Activated CD8-positive, alpha-beta memory T cell treated with anti-CD3 and anti-CD28 coated beads, Interleukin-2, amount 10 ng/mL, durations not matched to agents 7 days and 5 days (primary cell): ENCODE data around the gene NFIL3. TPM values are rescaled to one million over a fixed set of nuclear protein-coding genes. Genes with fewer than 3 reads are reported as not detected.
"Not testable (repeated sequence)": the region's sequence is repeated elsewhere in the genome, so short reads cannot be mapped to it uniquely, and the experiment has no call there.

Experiments used
- ATAC-seq: fragments of 150-1000 bp; cut with Tn5 transposase; one replicate; pipeline ENCODE4 v1.10.0; 2021; ENCODE audit warnings: moderate library complexity
- CTCF ChIA-PET: fragments of 350-600 bp; sonication (Branson Sonifier 250); formaldehyde crosslinking; loops from one replicate; lab custom pipeline; 2021; ENCODE audit warnings: antibody characterized with exemption; lab: Charles Lee
- DNase-seq: peaks from one replicate; pipeline ENCODE4 v3.0.0-alpha.2; 2020
- H3K27ac Mint-ChIP-seq: one replicate; pipeline ENCODE4 v1.8.0; 2021; ENCODE audit warnings: mild to moderate bottlenecking, mixed read lengths
- H3K27me3 Mint-ChIP-seq: one replicate; pipeline ENCODE4 v1.8.0; 2021; ENCODE audit warnings: mixed read lengths
- H3K36me3 Mint-ChIP-seq: one replicate; pipeline ENCODE4 v1.8.0; 2021; ENCODE audit warnings: mild to moderate bottlenecking, mixed read lengths
- H3K4me1 Mint-ChIP-seq: one replicate; pipeline ENCODE4 v1.8.0; 2021; ENCODE audit warnings: mixed read lengths
- H3K4me3 Mint-ChIP-seq: one replicate; pipeline ENCODE4 v1.8.0; 2021; ENCODE audit warnings: mild to moderate bottlenecking, moderate library complexity, mixed read lengths
- H3K9me3 Mint-ChIP-seq: one replicate; pipeline ENCODE4 v1.8.0; 2022; ENCODE audit warnings: low read depth, mixed read lengths
- total RNA-seq, 2 experiments: library from RNA; stranded (reverse); gene quantifications; one replicate each; pipeline ENCODE4 v1.2.3, GENCODE V29; 2021

Gene NFIL3
- total RNA-seq, 2 experiments from 2014 or later = 71.1 to 87.3 TPM

DNA sequence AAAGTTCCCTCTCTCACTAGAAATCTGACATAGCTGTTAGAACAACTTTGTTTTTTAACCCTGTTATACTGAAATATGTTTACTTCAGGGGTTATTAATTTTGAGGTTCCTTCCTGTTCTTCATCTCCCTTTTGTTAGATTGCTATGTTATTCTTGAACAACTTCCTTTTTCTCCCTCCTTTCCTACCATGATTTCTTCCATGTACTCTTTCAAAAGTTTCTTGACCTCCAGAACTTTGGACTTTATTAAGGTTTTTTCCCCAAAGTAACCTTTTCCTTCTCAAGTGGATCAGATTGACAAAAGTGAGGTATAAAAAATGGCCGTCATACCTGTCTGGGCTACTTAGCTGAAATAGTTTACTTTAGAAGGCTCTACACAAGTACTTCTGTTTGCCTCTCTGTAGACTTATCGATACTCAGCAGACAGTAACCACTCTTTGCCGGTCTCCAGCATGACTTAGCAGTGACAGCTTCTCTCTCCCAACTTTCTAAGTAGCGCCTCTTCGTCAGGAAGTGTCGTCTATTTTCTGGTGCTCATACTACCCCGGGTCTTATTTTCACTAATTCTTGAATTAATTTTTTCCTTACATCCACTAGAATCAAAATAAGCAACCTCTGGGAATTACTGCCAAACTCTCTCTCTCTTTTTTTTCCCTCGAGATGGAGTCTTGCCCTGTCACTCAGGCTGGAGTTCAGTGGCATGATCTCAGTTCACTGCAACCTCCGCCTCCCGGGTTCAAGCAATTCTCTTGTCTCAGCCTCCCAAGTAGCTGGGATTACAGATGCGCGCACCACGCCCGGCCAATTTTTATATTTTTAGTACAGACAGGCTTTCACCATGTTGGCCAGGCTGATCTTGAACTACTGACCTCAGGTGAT is 19.7 kb downstream of the NFIL3 start:
- DNase-seq = no peak
- CTCF ChIA-PET = interaction anchor here (0.8 kb wide), 1 partner anchor 89 kb away, joined by 3 read pairs; no protein-coding TSS in a partner anchor
- H3K27ac Mint-ChIP-seq = peak overlapping the region; percentile 12
- H3K27me3 Mint-ChIP-seq = no peaks in the 10 kb centered on the region
- H3K36me3 Mint-ChIP-seq = peaks cover 30% of the 10 kb centered on the region
- H3K4me3 Mint-ChIP-seq = no peak overlapping the region
- no peak for ATAC-seq
- H3K9me3 Mint-ChIP-seq = no peaks in the 10 kb centered on the region
- peaks cover 26% of the 10 kb centered on the region for H3K4me1 Mint-ChIP-seq

DNA sequence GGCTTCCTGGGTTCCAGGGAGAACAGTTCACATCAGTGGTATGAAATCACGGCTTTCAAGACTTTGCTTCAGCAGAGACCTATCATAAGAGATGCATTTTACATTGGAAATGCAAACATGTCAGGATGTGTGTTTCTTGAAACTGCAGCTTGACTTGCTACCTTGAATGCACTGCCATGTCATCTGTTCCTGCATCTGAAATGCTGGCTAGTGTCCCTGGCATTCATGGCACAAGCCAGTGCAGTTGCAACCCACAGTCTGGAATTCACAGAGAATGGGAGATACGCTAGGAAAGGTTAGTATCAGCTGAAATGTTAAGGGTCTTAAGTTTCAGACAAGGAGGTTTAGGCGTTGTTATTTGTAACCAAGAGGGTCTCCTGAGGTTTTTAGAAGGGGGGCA is 24.7 kb downstream of the NFIL3 start:
- no peaks in the 10 kb centered on the region for H3K27me3 Mint-ChIP-seq
- no peak overlapping the region for H3K4me3 Mint-ChIP-seq
- DNase-seq (no peak), ATAC-seq (no peak)
- CTCF ChIA-PET = interaction anchor here (1.3 to 5.1 kb wide), 3 partner anchors 13 to 26 kb away, joined by 3 to 29 read pairs (median 3); partner anchors contain the start of gene NFIL3
- H3K36me3 Mint-ChIP-seq = no peaks in the 10 kb centered on the region
- no peaks in the 10 kb centered on the region for H3K9me3 Mint-ChIP-seq
- no peak overlapping the region for H3K27ac Mint-ChIP-seq
- peaks cover 35% of the 10 kb centered on the region for H3K4me1 Mint-ChIP-seq

DNA sequence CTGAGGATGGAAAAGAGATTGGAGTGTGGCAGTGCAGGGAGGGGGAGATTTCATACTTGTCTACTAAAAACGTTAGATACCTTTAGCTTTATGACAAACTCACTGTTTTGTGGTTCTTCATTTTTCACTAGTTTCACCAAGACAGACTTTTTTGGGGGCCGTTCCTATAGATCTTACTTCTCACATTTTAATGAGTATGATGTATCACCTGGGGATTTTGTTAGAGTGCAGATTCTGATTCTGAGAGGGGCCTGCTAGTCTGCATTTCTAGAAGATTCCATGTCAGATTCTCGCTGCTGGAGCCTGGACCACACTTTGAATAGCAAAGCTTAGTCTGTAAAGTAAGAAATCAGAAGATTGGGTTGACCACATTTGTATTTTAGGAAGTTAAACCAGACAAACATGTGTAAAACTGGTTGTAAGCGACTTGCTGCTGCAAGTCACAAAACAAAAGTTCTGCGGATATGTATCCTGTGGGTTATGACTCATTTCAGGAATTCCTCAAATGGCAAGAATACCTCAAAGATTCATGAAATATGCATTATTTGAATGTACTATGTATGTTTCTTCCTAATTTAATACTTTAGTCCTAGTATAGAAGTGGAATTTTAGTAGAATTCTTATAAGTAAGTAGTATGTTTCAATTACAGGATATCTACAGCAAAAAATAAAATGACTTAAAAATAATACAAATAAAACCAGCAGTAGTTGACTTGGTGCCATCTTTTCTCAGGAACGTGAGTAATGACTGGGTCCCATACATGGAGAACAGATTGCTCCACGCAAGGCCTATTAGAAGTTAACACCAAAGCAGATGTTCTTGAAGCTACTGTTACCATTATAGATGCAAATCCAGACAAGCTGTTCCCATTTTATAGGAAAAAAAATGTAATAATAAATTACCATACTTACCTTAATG is 27.8 kb downstream of the NFIL3 start:
- Mint-ChIP-seq H3K4me1 (peaks cover 26% of the 10 kb centered on the region), H3K27me3 (no peaks in the 10 kb centered on the region), H3K9me3 (no peaks in the 10 kb centered on the region), H3K4me3 (peak overlapping the region; percentile 56), H3K27ac (peak overlapping the region; percentile 85), H3K36me3 (peaks cover 3% of the 10 kb centered on the region)
- peak; percentile 81 for ATAC-seq
- CTCF ChIA-PET = interaction anchor here (1.4 to 5.1 kb wide), 3 partner anchors 29 to 37 kb away, joined by 3 to 29 read pairs (median 6); partner anchors contain the start of gene NFIL3
- DNase-seq = peak; percentile 53

DNA sequence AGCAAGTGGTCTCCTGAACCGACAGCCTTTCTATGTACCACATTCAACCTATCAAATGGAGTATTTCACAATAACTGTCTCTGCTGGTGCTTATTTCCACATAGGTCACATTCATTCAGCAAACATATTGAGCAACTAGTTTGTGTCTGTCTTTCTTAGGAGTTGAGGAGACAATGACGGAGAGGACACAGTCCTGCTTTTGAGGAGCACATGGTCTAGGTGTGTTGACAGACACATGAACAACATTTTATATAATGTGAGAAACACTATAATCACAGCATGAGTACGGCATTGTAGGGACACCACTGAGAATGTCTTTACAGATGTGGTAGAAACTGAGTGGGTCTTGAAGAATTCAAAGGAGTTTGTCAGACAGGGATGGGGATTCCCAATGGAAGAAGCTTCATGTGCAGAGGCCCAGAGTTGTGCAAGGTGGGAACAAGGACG is 28.5 kb downstream of the NFIL3 start:
- Mint-ChIP-seq H3K27ac (peak overlapping the region; percentile 85), H3K27me3 (no peaks in the 10 kb centered on the region), H3K9me3 (no peaks in the 10 kb centered on the region), H3K36me3 (peaks cover 3% of the 10 kb centered on the region), H3K4me1 (peaks cover 26% of the 10 kb centered on the region), H3K4me3 (peak overlapping the region; percentile 56)
- ATAC-seq (peak; percentile 14), DNase-seq (no peak)
- CTCF ChIA-PET = interaction anchor here (1.9 to 5.1 kb wide), 2 partner anchors 30 to 34 kb away, joined by 6 to 29 read pairs; partner anchors contain the start of gene NFIL3

DNA sequence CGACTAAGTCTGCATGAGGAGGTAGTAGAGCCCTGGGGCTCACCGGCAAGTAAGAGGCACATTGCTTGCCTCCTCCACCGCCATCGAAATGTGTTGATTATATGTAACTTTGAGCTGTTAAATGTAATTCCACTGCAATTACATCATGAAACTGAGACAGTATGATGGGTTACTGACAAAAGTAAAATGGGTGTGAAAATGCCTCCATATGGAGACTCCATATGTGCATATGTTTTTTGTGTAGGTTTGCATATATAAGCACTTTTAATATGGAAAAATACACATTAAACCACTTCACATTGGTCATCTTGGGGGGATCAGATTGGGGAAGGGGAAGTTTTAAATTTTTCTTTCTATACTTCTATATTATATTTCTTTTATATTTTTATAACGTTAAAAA is 29.8 kb downstream of the NFIL3 start:
- Mint-ChIP-seq H3K9me3 (no peaks in the 10 kb centered on the region), H3K4me3 (no peak overlapping the region), H3K36me3 (peaks cover 3% of the 10 kb centered on the region), H3K27me3 (no peaks in the 10 kb centered on the region), H3K27ac (no peak overlapping the region), H3K4me1 (peaks cover 26% of the 10 kb centered on the region)
- CTCF ChIA-PET = interaction anchor here (0.6 kb wide), 1 partner anchor 8 kb away, joined by 4 read pairs; no protein-coding TSS in a partner anchor
- DNase-seq (no peak), ATAC-seq (no peak)

DNA sequence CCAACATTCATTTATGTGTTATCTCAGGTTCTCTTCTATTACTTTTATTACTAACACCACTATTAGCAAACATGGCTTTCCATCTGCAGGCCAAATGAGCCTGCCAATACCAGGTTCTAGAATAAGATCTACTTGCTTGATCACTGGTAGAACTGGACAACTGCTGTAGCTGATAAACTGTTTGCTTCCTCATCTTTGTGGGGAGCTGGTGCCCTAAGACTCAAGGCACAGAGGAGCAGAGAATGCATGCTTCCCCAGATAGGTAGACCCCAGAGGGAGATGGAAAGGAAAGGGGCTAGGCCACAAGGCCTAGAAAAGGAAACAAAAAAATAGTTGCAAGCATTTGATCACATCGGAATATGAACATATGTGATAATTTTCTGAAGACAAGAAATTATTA is 31.2 kb downstream of the NFIL3 start:
- Mint-ChIP-seq H3K27me3 (no peaks in the 10 kb centered on the region), H3K9me3 (no peaks in the 10 kb centered on the region), H3K27ac (no peak overlapping the region), H3K36me3 (peaks cover 6% of the 10 kb centered on the region), H3K4me3 (no peak overlapping the region), H3K4me1 (peaks cover 26% of the 10 kb centered on the region)
- CTCF ChIA-PET = interaction anchor here (0.9 kb wide), 1 partner anchor 139 kb away, joined by 3 read pairs; no protein-coding TSS in a partner anchor
- ATAC-seq (no peak), DNase-seq (no peak)

DNA sequence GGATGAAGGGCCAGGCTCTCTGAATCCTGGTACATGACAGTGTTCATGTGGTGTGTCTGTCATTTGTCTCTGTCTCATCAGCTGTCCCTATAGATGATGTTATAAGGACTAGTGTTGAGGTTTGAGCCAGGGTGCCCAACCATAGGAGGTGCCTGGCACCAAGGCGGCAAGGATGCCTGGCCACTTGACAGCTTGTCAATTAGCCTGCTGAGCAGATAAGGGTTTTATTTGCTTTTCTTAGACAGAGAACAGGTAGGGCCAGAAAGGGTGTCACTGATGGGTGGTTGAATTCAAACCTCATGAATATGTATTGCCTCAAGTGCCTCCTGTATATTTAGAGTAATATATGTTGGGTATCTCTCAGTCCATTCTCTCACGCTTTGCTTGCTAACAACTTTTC is 31.8 kb downstream of the NFIL3 start:
- Mint-ChIP-seq H3K9me3 (no peaks in the 10 kb centered on the region), H3K27me3 (no peaks in the 10 kb centered on the region), H3K4me1 (peaks cover 23% of the 10 kb centered on the region), H3K4me3 (no peak overlapping the region), H3K27ac (no peak overlapping the region), H3K36me3 (peaks cover 6% of the 10 kb centered on the region)
- CTCF ChIA-PET = no interaction called here
- ATAC-seq = no peak
- no peak for DNase-seq

DNA sequence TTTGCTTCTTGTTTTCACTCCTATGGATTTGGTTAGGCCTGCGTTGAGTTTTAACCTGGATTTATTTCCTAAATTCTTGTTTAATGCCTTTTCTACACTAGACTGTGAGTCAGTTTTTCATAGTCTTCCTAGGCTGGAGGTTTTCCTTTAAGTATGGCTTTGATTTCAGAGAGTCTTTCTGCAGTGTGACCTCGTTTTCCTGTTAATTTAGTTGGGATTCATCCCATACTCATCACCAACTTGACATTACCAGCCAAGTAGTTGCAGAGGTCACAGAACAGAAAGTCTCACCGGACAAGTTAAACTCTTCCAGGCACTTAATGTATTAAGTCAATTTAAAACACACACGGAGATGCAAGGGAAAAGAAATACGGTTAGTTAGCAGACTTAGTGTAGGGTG is 32.2 kb downstream of the NFIL3 start:
- Mint-ChIP-seq H3K9me3 (peaks cover 1% of the 10 kb centered on the region), H3K36me3 (peaks cover 8% of the 10 kb centered on the region), H3K4me3 (no peak overlapping the region), H3K4me1 (peaks cover 21% of the 10 kb centered on the region), H3K27ac (no peak overlapping the region), H3K27me3 (no peaks in the 10 kb centered on the region)
- CTCF ChIA-PET = no interaction called here
- ATAC-seq = no peak
- no peak for DNase-seq

DNA sequence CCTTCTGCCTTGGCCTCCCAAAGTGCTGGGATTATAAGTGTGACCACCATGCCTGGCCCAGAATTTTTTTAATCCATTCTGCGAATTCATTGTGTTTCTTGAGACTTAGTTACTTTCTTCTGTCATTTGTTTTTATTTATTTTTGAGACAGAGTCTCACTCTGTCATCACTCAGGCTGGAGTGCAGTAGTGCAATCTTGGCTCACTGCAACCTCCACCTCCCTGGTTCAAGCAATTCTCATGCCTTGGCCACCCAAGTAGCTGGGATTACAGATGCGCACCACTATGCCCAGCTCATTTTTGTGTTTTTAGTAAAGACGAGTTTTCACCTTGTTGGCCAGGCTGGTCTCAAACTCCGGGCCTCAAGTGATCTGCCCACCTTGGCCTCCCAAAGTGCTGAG is 33.9 kb downstream of the NFIL3 start:
- CTCF ChIA-PET = interaction anchor here (2.1 kb wide), 1 partner anchor 352 kb away, joined by 5 read pairs; no protein-coding TSS in a partner anchor
- H3K9me3 Mint-ChIP-seq, H3K4me3 Mint-ChIP-seq, DNase-seq, ATAC-seq, H3K27ac Mint-ChIP-seq, H3K27me3 Mint-ChIP-seq, H3K4me1 Mint-ChIP-seq: not testable (repeated sequence)
- H3K36me3 Mint-ChIP-seq = peaks cover 11% of the 10 kb centered on the region

DNA sequence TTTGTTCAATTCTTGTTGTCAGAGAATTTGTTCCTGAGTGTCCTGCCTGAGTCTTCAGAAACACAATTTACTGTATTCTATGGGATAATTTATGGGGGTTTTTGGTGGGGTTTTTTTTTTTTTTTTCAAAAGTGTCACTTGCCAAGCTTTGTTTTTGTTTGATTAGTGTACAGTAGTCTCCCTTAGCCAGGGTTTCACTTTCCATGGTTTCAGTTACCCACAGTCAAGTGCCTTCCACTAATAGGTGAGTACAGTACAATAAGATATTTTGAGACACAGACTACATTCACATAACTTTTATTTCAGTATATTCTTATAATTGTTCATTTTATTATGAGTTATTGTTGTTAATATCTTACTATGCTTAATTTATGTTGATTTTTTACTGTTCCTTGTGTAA is 36.9 kb downstream of the NFIL3 start:
- H3K9me3 Mint-ChIP-seq = peaks cover 5% of the 10 kb centered on the region
- no peak overlapping the region for H3K4me3 Mint-ChIP-seq
- ATAC-seq (no peak), DNase-seq (no peak)
- H3K4me1 Mint-ChIP-seq = peaks cover 2% of the 10 kb centered on the region
- H3K36me3 Mint-ChIP-seq = peaks cover 12% of the 10 kb centered on the region
- H3K27ac Mint-ChIP-seq = no peak overlapping the region
- H3K27me3 Mint-ChIP-seq = peaks cover 10% of the 10 kb centered on the region
- CTCF ChIA-PET = no interaction called here

DNA sequence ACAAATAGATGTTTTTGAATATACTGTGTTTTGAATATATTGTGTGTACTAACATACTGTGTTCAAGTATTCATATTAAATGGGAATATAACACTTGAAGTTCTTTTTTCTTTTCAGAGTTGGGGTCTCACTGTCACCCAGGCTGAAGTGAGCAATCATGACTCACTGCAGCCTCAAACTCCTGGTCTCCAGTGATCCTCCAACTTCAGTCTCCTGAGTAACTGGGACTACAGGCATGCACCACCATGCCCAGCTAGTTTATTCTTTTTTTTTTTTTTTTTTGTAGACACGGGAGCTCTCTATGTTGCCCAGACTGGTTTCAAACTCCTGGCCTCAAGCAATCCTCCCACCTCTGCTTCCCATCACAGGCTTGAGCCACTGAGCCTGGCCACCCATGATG is 38.7 kb downstream of the NFIL3 start:
- H3K36me3 Mint-ChIP-seq = peaks cover 13% of the 10 kb centered on the region
- no peak overlapping the region for H3K4me3 Mint-ChIP-seq
- ATAC-seq = no peak
- peaks cover 19% of the 10 kb centered on the region for H3K27me3 Mint-ChIP-seq
- H3K9me3 Mint-ChIP-seq = peaks cover 7% of the 10 kb centered on the region
- no peak for DNase-seq
- peaks cover 2% of the 10 kb centered on the region for H3K4me1 Mint-ChIP-seq
- no peak overlapping the region for H3K27ac Mint-ChIP-seq
- CTCF ChIA-PET = interaction anchor here (0.7 kb wide), 1 partner anchor 105 kb away, joined by 3 read pairs; no protein-coding TSS in a partner anchor

DNA sequence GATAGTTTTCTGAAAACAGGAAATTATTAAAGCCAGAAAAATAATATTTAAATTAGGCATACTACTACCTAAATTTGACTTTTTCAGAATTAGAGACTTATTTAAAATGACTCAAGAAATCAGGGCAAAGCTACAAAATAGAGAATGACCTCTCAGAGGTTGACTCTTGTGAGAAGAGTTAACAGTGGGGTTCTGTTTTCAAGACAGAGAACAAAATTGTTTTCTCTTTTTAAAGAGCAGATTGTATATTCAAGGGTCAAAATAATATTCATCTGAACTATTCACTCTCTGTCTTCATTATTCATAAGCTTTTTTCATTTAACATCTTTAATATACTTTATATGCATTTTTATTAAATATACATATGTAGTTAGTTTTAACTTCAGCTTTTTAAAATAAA is 40.1 kb downstream of the NFIL3 start:
- Mint-ChIP-seq H3K27ac (no peak overlapping the region), H3K4me1 (peaks cover 4% of the 10 kb centered on the region), H3K36me3 (peaks cover 15% of the 10 kb centered on the region), H3K9me3 (peaks cover 7% of the 10 kb centered on the region), H3K4me3 (no peak overlapping the region), H3K27me3 (peaks cover 22% of the 10 kb centered on the region)
- CTCF ChIA-PET = interaction anchor here (1.1 kb wide), 1 partner anchor 15 kb away, joined by 3 read pairs; no protein-coding TSS in a partner anchor
- DNase-seq (no peak), ATAC-seq (no peak)

DNA sequence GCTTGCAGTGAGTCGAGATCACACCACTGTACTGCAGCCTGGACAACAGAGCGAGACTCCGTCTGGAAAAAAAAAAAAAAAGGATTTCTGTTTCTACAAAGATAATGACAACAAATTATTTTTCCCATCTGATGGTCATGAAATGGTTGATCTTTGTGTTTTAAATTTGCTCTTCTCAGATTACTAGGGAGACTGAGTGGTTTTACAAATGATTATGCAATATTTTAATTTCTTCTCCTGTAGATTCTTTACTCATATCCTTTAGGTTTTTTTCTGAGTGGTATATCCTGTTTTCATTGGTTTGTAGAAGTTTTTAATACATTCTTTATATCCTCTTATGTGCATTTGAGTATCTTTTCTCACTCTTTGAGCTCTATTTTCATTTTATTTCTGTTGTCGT is 41.3 kb downstream of the NFIL3 start:
- Mint-ChIP-seq H3K4me1 (peaks cover 9% of the 10 kb centered on the region), H3K36me3 (peaks cover 17% of the 10 kb centered on the region), H3K9me3 (peaks cover 7% of the 10 kb centered on the region), H3K4me3 (no peak overlapping the region), H3K27me3 (peaks cover 22% of the 10 kb centered on the region), H3K27ac (no peak overlapping the region)
- DNase-seq (no peak), ATAC-seq (no peak)
- CTCF ChIA-PET = no interaction called here
